HG03064 (cell line): ENCODE measurements around the gene EFNA5.
"Not testable (repeated sequence)": the region's sequence is repeated elsewhere in the genome, so short reads cannot be mapped to it uniquely, and the experiment has no call there.

ENCODE experiments used
- ATAC-seq: cut with Tn5 transposase; IDR thresholded peaks from one replicate; pipeline ENCODE4 v1.9.1; 2021; ENCODE audit warnings: low read depth; ENCODE audit not compliant: unreplicated experiment

EFNA5 gene

DNA sequence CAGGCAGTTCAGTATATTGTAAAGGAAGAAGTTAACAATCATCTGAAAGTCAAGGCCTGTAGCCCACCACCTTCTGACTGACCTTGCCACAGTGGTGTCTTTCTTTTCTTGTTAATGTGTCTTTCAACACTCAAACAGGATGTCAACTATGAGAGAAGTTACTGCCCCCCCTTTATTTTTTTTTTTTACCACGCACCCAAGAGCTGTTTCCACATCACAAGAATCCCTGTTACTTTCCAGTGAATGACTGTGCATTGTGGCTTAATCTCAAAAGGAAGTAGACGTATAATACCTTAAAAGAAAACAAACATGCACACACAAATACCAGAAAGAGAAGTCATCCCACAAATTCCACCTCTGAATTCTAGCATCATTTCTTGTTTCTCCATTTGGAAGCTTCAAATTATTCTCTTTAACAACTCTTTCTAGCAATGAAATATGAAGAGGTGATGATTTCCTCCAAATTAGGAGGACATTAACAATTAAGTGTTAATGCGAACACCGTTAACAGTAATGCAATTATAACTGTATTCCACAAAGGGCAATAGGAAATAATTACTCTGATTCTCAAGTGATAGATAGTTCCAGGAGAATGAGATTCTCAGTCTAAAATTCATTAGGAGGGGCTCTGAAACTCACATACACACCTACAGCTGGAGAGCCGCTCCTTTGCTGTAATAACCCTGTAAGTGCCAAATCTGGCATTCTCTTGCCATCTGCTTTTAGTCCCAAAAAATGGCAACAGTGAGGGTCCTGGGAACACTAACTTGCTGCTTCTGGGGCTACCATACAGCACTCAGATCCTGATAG is 201.0 kb downstream of the EFNA5 start:
- no peak for ATAC-seq

GRCh38 chr5:107469064-107469463 is 201.7 kb downstream of the EFNA5 start:
- ATAC-seq: no peak

- no peak for ATAC-seq
These were observed 202.5 kb downstream of the EFNA5 start for GRCh38 chr5:107468276-107468675.

DNA sequence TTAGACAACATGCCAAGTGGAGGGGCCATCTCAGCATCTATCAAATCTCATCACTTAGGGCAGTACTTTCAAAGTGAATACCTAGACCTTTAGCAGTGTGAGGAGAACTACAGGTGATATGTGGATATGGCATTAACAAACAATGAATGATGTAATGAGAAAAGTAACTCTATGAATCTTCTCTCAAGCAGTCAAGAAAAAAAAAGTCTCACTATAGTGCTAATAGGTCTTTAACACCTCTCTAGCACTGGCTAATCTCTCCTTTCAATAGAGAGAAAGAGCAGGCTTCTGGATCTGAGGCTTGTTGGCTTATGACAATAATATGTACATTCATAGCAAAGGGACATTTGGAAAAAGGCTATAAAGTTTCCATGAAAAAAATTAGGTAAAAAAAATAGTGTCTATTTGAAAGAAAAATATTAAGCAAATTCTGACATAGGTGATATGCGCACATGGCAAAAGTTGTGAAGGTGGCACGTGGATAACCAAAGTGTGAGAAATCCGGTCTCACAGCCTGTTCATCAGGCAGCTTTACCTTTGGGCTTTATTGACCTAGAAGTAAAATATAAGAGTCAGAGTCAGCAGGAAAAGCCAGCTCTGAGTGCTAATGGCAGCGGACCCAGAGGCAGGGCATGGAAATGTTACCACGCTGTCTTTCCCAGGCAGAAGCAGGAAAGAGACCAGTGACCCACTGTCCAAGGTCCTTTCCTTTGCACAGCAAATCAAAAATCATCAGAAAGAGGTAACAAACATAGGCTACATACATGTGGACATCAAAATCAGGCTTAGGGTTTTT is 203.4 kb downstream of the EFNA5 start:
- ATAC-seq: no peak

DNA sequence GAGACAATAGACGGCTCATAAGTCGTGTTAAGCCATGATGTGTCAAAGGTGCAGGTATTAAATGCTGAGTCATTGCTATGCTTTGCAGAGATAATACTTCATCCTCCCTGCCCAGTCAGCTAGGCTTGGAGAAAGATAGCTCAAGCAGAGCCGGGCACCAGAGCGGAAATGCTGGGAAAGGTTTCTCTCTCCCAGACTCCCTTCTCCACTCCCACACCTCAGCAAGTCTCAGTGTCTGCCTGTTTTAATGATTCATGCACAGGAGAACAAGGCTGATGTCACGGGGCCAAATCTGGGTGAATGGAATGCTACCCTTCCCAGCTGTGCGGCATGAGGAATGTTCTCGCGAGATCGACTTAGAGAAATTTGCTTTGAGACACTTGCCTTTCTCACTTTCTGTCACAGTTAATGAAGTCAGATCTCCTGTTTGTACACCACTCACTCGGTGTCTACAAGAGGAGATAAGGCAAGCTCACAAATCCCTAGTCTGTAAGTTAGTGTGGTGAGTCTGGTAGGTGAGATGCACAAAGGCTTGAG is 204.4 kb downstream of the EFNA5 start:
- ATAC-seq: no peak

- no peak for ATAC-seq
These were observed 205.9 kb downstream of the EFNA5 start for GRCh38 chr5:107464876-107465275.

- no peak for ATAC-seq
These were observed 206.3 kb downstream of the EFNA5 start for GRCh38 chr5:107464416-107464815.

- no peak for ATAC-seq
These were observed 207.0 kb downstream of the EFNA5 start for GRCh38 chr5:107463731-107464130.

GRCh38 chr5:107461770-107462169 is 209.0 kb downstream of the EFNA5 start:
- ATAC-seq: no peak

DNA sequence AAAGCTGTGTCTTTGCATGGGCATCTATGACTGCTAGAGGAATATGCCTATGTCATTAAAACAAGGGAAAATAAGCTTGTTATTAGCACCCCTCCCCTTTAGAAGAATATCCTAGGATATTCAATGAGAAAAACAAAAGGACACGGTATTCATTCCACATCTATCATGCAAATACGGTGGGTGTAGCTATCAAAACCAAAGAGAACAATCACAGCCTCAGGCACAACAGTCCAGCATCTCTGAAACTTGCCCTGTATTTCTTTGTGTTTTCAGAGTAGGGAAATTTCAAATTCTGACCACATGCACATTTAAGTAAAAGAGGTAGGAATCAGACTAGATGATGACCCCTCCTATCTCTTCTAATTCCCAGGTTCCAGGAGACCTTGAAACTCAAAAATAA is 209.9 kb downstream of the EFNA5 start:
- no peak for ATAC-seq

DNA sequence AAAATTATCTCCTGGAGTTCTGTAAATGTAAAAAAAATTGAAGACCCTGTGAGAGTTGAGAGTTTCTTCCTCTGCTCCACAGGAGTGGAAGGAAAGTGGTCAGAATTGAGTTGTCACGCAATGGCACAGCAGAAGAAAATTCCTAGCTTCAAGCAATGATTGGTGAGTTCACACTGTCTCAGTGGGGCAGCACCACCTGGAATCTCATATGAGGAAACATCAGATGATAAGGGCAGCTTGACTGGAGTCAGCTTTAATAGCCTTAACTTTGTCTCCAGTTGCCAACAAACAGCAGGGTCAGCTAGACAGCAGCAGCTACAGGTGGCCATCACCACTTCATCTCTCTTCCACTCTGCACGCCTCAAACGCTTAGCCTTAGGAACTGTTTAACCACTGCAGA is 211.1 kb downstream of the EFNA5 start:
- no peak for ATAC-seq

GRCh38 chr5:107458322-107458721 is 212.4 kb downstream of the EFNA5 start:
- no peak for ATAC-seq

GRCh38 chr5:107457881-107458280 is 212.9 kb downstream of the EFNA5 start:
- no peak for ATAC-seq

GRCh38 chr5:107457138-107457537 is 213.6 kb downstream of the EFNA5 start:
- ATAC-seq: no peak

- ATAC-seq: peak; percentile 88
These were observed 214.4 kb downstream of the EFNA5 start for GRCh38 chr5:107456281-107456715.

- no peak for ATAC-seq
These were observed 215.6 kb downstream of the EFNA5 start for GRCh38 chr5:107455111-107455544.

- not testable (repeated sequence) for ATAC-seq
These were observed 218.9 kb downstream of the EFNA5 start for GRCh38 chr5:107451827-107452226.

- no peak for ATAC-seq
These were observed 219.7 kb downstream of the EFNA5 start for GRCh38 chr5:107451028-107451427.

DNA sequence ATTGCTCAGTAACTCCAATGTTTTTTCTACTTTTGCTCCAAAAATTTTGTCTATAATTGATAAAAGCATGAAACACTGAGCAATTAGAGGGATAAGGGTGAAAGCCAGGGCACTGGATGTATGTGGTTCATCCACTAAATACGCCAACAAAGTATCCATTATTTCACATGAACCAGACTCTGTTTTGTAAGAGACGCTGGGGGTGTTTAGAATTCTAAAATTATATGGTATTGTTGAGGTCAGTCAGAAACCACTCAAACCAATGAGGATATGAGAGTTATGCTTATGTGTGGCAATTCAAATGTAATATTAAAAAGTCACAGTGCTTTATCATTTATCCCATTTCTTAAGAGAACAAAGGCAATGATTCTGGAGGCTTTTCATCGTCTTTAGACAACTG is 220.2 kb downstream of the EFNA5 start:
- no peak for ATAC-seq

GRCh38 chr5:107449369-107449768 is 221.4 kb downstream of the EFNA5 start:
- ATAC-seq: no peak

DNA sequence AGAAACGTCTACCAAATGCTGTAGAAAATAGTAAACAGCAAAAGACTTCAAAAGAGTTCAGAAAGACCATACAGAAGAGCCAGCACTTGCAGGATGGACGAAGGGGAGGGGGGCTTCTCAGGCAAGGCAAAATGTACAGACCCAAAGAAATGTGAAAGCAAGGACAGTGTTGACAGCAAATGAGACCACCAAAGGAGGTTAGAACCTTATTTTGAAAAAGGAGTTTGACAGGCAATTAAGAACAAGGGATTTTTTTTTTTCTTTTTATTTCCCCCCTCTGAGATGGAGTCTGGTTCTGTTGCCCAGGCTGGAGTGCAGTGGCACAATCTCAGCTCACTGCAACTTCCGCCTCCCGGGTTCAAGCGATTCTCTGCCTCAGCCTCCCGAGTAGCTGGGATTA is 223.2 kb downstream of the EFNA5 start:
- no peak for ATAC-seq
